Glutamatergic neuron (in vitro differentiated cells): Measurements from ENCODE around the gene PTPN7. TPM values are rescaled to one million over a fixed set of nuclear protein-coding genes. Genes with fewer than 3 reads are reported as not detected.

Experiments
- DNase-seq: peaks from one replicate; pipeline ENCODE4 v3.0.0; 2022
- H3K27ac Mint-ChIP-seq: one replicate; pipeline ENCODE4 v1.8.0; 2020; ENCODE audit warnings: mild to moderate bottlenecking, mixed read lengths, inconsistent platforms; ENCODE audit not compliant: unreplicated experiment
- H3K27me3 Mint-ChIP-seq: one replicate; pipeline ENCODE4 v1.8.0; 2020; ENCODE audit warnings: mild to moderate bottlenecking, moderate library complexity, mixed read lengths, inconsistent platforms; ENCODE audit not compliant: unreplicated experiment
- H3K36me3 Mint-ChIP-seq: one replicate; pipeline ENCODE4 v1.8.0; 2020; ENCODE audit warnings: mild to moderate bottlenecking, mixed read lengths, inconsistent platforms; ENCODE audit not compliant: unreplicated experiment
- H3K4me1 Mint-ChIP-seq: one replicate; pipeline ENCODE4 v1.8.0; 2020; ENCODE audit warnings: mild to moderate bottlenecking, low read depth, mixed read lengths, inconsistent platforms; ENCODE audit not compliant: unreplicated experiment
- H3K4me3 Mint-ChIP-seq: one replicate; pipeline ENCODE4 v1.8.0; 2020; ENCODE audit warnings: mild to moderate bottlenecking, mixed read lengths, inconsistent platforms; ENCODE audit not compliant: unreplicated experiment
- H3K9me3 Mint-ChIP-seq: one replicate; pipeline ENCODE4 v1.8.0; 2020; ENCODE audit warnings: mild to moderate bottlenecking, moderate library complexity, mixed read lengths, inconsistent platforms; ENCODE audit not compliant: unreplicated experiment
- CTCF ChIP-seq: fragments of 200-600 bp; sonication (generic); IDR thresholded peaks from one replicate; pipeline ENCODE4 v1.5.0; 2021; ENCODE audit not compliant: partially characterized antibody, unreplicated experiment
- total RNA-seq: library from RNA; stranded (reverse); fragmentation: NEBNext Ultra II Directional; extraction: Animal tissue kit (Norgen Biotek cat#: 25700); gene quantifications from one replicate; pipeline ENCODE4 v1.2.1, GENCODE V29; 2021; ENCODE audit not compliant: unreplicated experiment

Gene PTPN7
- total RNA-seq, 1 donor from 2014 or later: not detected

GRCh38 chr1:202157945-202158344, 2.5 kb downstream of the PTPN7 start:
- H3K36me3 Mint-ChIP-seq: no peaks in the 10 kb centered on the region
- H3K4me3 Mint-ChIP-seq: no peak overlapping the region
- H3K27me3 Mint-ChIP-seq: peaks cover 8% of the 10 kb centered on the region
- no peak overlapping the region for H3K27ac Mint-ChIP-seq
- no peak for TF ChIP-seq CTCF
- H3K9me3 Mint-ChIP-seq: peaks cover 2% of the 10 kb centered on the region
- peaks cover 12% of the 10 kb centered on the region for H3K4me1 Mint-ChIP-seq
- no peak for DNase-seq

GRCh38 chr1:202156590-202156989, 3.8 kb downstream of the PTPN7 start:
- DNase-seq: no peak
- Mint-ChIP-seq H3K4me3 (no peak overlapping the region), H3K27ac (no peak overlapping the region), H3K36me3 (no peaks in the 10 kb centered on the region), H3K9me3 (peaks cover 2% of the 10 kb centered on the region), H3K27me3 (peaks cover 3% of the 10 kb centered on the region), H3K4me1 (peaks cover 9% of the 10 kb centered on the region)
- TF ChIP-seq CTCF: no peak

GRCh38 chr1:202155478-202156021, 4.9 kb downstream of the PTPN7 start:
- Mint-ChIP-seq H3K4me1 (peaks cover 4% of the 10 kb centered on the region), H3K27me3 (peaks cover 6% of the 10 kb centered on the region), H3K27ac (no peak overlapping the region), H3K9me3 (peaks cover 2% of the 10 kb centered on the region), H3K4me3 (no peak overlapping the region), H3K36me3 (no peaks in the 10 kb centered on the region)
- TF ChIP-seq CTCF: no peak
- no peak for DNase-seq

- TF ChIP-seq CTCF: peak; percentile 51
- H3K27me3 Mint-ChIP-seq: peaks cover 6% of the 10 kb centered on the region
- no peak overlapping the region for H3K4me3 Mint-ChIP-seq
- H3K4me1 Mint-ChIP-seq: peaks cover 4% of the 10 kb centered on the region
- H3K9me3 Mint-ChIP-seq: peaks cover 2% of the 10 kb centered on the region
- no peaks in the 10 kb centered on the region for H3K36me3 Mint-ChIP-seq
- DNase-seq: peak; percentile 60
- H3K27ac Mint-ChIP-seq: peak overlapping the region; percentile 39
Observed at GRCh38 chr1:202154766-202155477, 5.5 kb downstream of the PTPN7 start.

GRCh38 chr1:202154148-202154765, 6.1 kb downstream of the PTPN7 start:
- DNase-seq: no peak
- no peak overlapping the region for H3K4me3 Mint-ChIP-seq
- H3K27ac Mint-ChIP-seq: no peak overlapping the region
- H3K36me3 Mint-ChIP-seq: no peaks in the 10 kb centered on the region
- peaks cover 3% of the 10 kb centered on the region for H3K4me1 Mint-ChIP-seq
- H3K27me3 Mint-ChIP-seq: peaks cover 6% of the 10 kb centered on the region
- peaks cover 2% of the 10 kb centered on the region for H3K9me3 Mint-ChIP-seq
- no peak for TF ChIP-seq CTCF
